HAP-1 (cell line): ENCODE results near the gene ZNF771.
A peak's percentile ranks its signal among the peaks of the same experiment; 100 is the strongest.

Source experiments
- DNase-seq, 2 experiments: peaks; one replicate each; pipeline ENCODE4 v3.0.0-alpha.2; 2016 to 2020; ENCODE audit warnings: low spot score in 2 of 2
- H3K27me3 ChIP-seq: fragments of 250-450 bp; sonication (Bioruptor Pico); 2 replicates; pipeline ENCODE4 v1.5.1; 2020; ENCODE audit warnings: low read depth, mild to moderate bottlenecking, moderate library complexity
- H3K36me3 ChIP-seq: fragments of 250-450 bp; sonication (Bioruptor Pico); replicated peaks from 2 replicates; pipeline ENCODE4 v1.5.1; 2020; ENCODE audit warnings: mild to moderate bottlenecking
- H3K4me1 ChIP-seq: fragments of 250-450 bp; sonication (Bioruptor Pico); 2 replicates; pipeline ENCODE4 v1.5.1; 2020; ENCODE audit warnings: mild to moderate bottlenecking
- H3K4me3 ChIP-seq: fragments of 250-450 bp; sonication (Bioruptor Pico); 2 replicates; pipeline ENCODE4 v1.5.1; 2020; ENCODE audit warnings: mild to moderate bottlenecking, moderate library complexity
- H3K9me3 ChIP-seq: fragments of 250-450 bp; sonication (Bioruptor Pico); 2 replicates; pipeline ENCODE4 v1.5.1; 2020; ENCODE audit warnings: mild to moderate bottlenecking, moderate library complexity
- in situ Hi-C: fragments of 300-500 bp; cut with MboI; formaldehyde crosslinking; loops from 3 replicates; pipeline ENCODE4 v1.14.3; 2020; ENCODE audit warnings: low sequenced_read_pairs, inconsistent platforms, mixed read lengths

Gene ZNF771

GRCh38 chr16:30397776-30398660, 9.4 kb upstream of the ZNF771 start:
- Histone ChIP-seq H3K36me3 (peaks cover 18% of the 10 kb centered on the region), H3K4me1 (peaks cover 21% of the 10 kb centered on the region)

GRCh38 chr16:30398661-30399434, 8.6 kb upstream of the ZNF771 start:
- in situ Hi-C loops, result loop anchor here (25.0 kb wide), 2 partner anchors 312 to 513 kb away; partner anchors contain the start of genes FBXL19, PPP4C, TBX6 and YPEL3
- Histone ChIP-seq H3K4me3 (no peak overlapping the region), H3K36me3 (peaks cover 18% of the 10 kb centered on the region), H3K4me1 (peaks cover 21% of the 10 kb centered on the region), H3K27me3 (no peaks in the 10 kb centered on the region), H3K9me3 (no peaks in the 10 kb centered on the region)
- DNase-seq, result peak in 1 of 2 experiments; percentile 60

More at GRCh38 chr16:30397776-30398660, 9.4 kb upstream of the ZNF771 start:
- in situ Hi-C loops, result loop anchor here (25.0 kb wide), 2 partner anchors 311 to 514 kb away; partner anchors contain the start of genes FBXL19, PPP4C, TBX6 and YPEL3
- Histone ChIP-seq H3K4me3 (no peak overlapping the region), H3K9me3 (no peaks in the 10 kb centered on the region), H3K27me3 (no peaks in the 10 kb centered on the region)
- DNase-seq, result no peak

- peaks cover 17% of the 10 kb centered on the region for H3K4me1 ChIP-seq
- peak overlapping the region; percentile 42 for H3K4me3 ChIP-seq
- H3K36me3 ChIP-seq, result peaks cover 18% of the 10 kb centered on the region
- no peak for DNase-seq
- no peaks in the 10 kb centered on the region for H3K27me3 ChIP-seq
- in situ Hi-C loops, result loop anchor here (25.0 kb wide), 2 partner anchors 312 to 513 kb away; partner anchors contain the start of genes FBXL19, PPP4C, TBX6 and YPEL3
- no peaks in the 10 kb centered on the region for H3K9me3 ChIP-seq
Measured at GRCh38 chr16:30399435-30400186, 7.8 kb upstream of the ZNF771 start.

GRCh38 chr16:30401768-30402425, 5.5 kb upstream of the ZNF771 start:
- in situ Hi-C loops, result no loop called here

GRCh38 chr16:30406795-30407101, 658 bp upstream of the ZNF771 start:
- Histone ChIP-seq H3K4me1 (peaks cover 14% of the 10 kb centered on the region), H3K4me3 (peak overlapping the region; percentile 84), H3K27me3 (no peaks in the 10 kb centered on the region), H3K9me3 (no peaks in the 10 kb centered on the region), H3K36me3 (peaks cover 25% of the 10 kb centered on the region)
- in situ Hi-C loops, result no loop called here
- no peak for DNase-seq

More at GRCh38 chr16:30401768-30402425, 5.5 kb upstream of the ZNF771 start:
- H3K9me3 ChIP-seq, result no peaks in the 10 kb centered on the region
- H3K27me3 ChIP-seq, result no peaks in the 10 kb centered on the region
- H3K36me3 ChIP-seq, result peaks cover 18% of the 10 kb centered on the region
- peaks cover 17% of the 10 kb centered on the region for H3K4me1 ChIP-seq
- H3K4me3 ChIP-seq, result no peak overlapping the region
- DNase-seq, result no peak

GRCh38 chr16:30407804-30408534, 563 bp downstream of the ZNF771 start:
- Histone ChIP-seq H3K4me1 (peaks cover 14% of the 10 kb centered on the region), H3K27me3 (no peaks in the 10 kb centered on the region), H3K36me3 (peaks cover 33% of the 10 kb centered on the region), H3K4me3 (peak overlapping the region; percentile 84), H3K9me3 (no peaks in the 10 kb centered on the region)
- in situ Hi-C loops, result no loop called here
- peak in 1 of 2 experiments; percentile 55 for DNase-seq

- peaks cover 47% of the 10 kb centered on the region for H3K36me3 ChIP-seq
- peak; percentile 86 to 97 for DNase-seq
- H3K4me1 ChIP-seq, result peaks cover 14% of the 10 kb centered on the region
- in situ Hi-C loops, result no loop called here
- no peaks in the 10 kb centered on the region for H3K27me3 ChIP-seq
- H3K4me3 ChIP-seq, result peak overlapping the region; percentile 1; the same call in 1 of the 2 replicates
- H3K9me3 ChIP-seq, result no peaks in the 10 kb centered on the region
Measured at GRCh38 chr16:30409125-30410060, 2.0 kb downstream of the ZNF771 start.

GRCh38 chr16:30413112-30413806, 5.9 kb downstream of the ZNF771 start:
- Histone ChIP-seq H3K36me3 (peaks cover 47% of the 10 kb centered on the region), H3K9me3 (no peaks in the 10 kb centered on the region), H3K4me1 (peaks cover 16% of the 10 kb centered on the region), H3K27me3 (no peaks in the 10 kb centered on the region), H3K4me3 (no peak overlapping the region)
- no peak for DNase-seq
- in situ Hi-C loops, result no loop called here

- H3K4me3 ChIP-seq, result no peak overlapping the region
- peaks cover 15% of the 10 kb centered on the region for H3K4me1 ChIP-seq
- H3K27me3 ChIP-seq, result no peaks in the 10 kb centered on the region
- H3K36me3 ChIP-seq, result peaks cover 49% of the 10 kb centered on the region
- no peak for DNase-seq
- no peaks in the 10 kb centered on the region for H3K9me3 ChIP-seq
- in situ Hi-C loops, result no loop called here
Measured at GRCh38 chr16:30414159-30414558, 6.8 kb downstream of the ZNF771 start.

- in situ Hi-C loops, result no loop called here
- H3K4me3 ChIP-seq, result no peak overlapping the region
- no peak for DNase-seq
- H3K9me3 ChIP-seq, result no peaks in the 10 kb centered on the region
- H3K36me3 ChIP-seq, result peaks cover 45% of the 10 kb centered on the region
- no peaks in the 10 kb centered on the region for H3K27me3 ChIP-seq
- H3K4me1 ChIP-seq, result peaks cover 13% of the 10 kb centered on the region
Measured at GRCh38 chr16:30416047-30416603, 8.7 kb downstream of the ZNF771 start.
